Testis (tissue), 3 donors: Measurements from ENCODE around the gene RBM5. TPM values are rescaled to one million over a fixed set of nuclear protein-coding genes. Genes with fewer than 3 reads are reported as not detected.

Source experiments
- DNase-seq: peaks from one replicate; pipeline ENCODE4 v3.0.0-alpha.2; 2019
- H3K27ac ChIP-seq, 2 donors: fragments of 200-600 bp; sonication (generic); one replicate each; pipeline ENCODE4 v1.5.1; 2019
- H3K27me3 ChIP-seq: fragments of 200-600 bp; sonication (generic); one replicate; pipeline ENCODE4 v1.5.1; 2019
- H3K36me3 ChIP-seq: fragments of 200-600 bp; sonication (generic); one replicate; pipeline ENCODE4 v1.5.1; 2017; ENCODE audit warnings: low read depth; ENCODE audit errors: missing control alignments
- H3K4me1 ChIP-seq: fragments of 200-600 bp; sonication (generic); one replicate; pipeline ENCODE4 v1.5.1; 2019
- H3K4me3 ChIP-seq, 2 donors: fragments of 200-600 bp; sonication (generic); one replicate each; pipeline ENCODE4 v1.5.1; 2017 to 2019
- H3K9me3 ChIP-seq: fragments of 200-600 bp; sonication (generic); one replicate; pipeline ENCODE4 v1.5.1; 2017
- POLR2A ChIP-seq: fragments of 450-650 bp; IDR thresholded peaks from one replicate; pipeline ENCODE4 v1.6.1; 2017; ENCODE audit warnings: antibody characterized with exemption, mild to moderate bottlenecking, moderate library complexity
- WGBS, 2 donors: methylation state at CpG; one replicate each; pipeline ENCODE4 v1.1.5; 2018; 5-methylcytosine and 5-hydroxymethylcytosine counted together
- intact Hi-C: fragments of 100-400 bp; cut with DNase I; formaldehyde crosslinking; loops from one replicate; pipeline ENCODE4 v1.15.1; 2023; ENCODE audit warnings: low total_unique reads
- polyA plus RNA-seq: library from polyadenylated mRNA; stranded (reverse); fragments of 350-450 nt; fragmentation: Illumina TruSeq; extraction: RNeasy Lipid Tissue Mini Kit (QIAGEN cat#74804); gene quantifications from one replicate; pipeline ENCODE4 v1.2.3, GENCODE V29; 2014; ENCODE audit warnings: low read depth, low replicate concordance; ENCODE audit not compliant: insufficient read depth
- total RNA-seq, 2 donors: library from RNA; depleted of rRNA; stranded (reverse); fragments of >200 nt; gene quantifications; one replicate each; pipeline ENCODE4 v1.2.3, GENCODE V29; 2016
- TF ChIP-seq, protein P1 (sequence below), 3 experiments: fragments of 450-650 bp in 2 of 3; fragments of 200-600 bp in 1 of 3; sonication (generic) in 1 of 3; IDR thresholded peaks; one replicate each; pipeline ENCODE4 v1.5.1; 2016 to 2019; ENCODE audit warnings: antibody characterized with exemption in 3 of 3, mild to moderate bottlenecking in 2 of 3, moderate library complexity in 1 of 3

RBM5 gene
- total and polyA plus RNA-seq, 3 donors from 2014 or later: 214 to 368 (median 341) TPM

DNA sequence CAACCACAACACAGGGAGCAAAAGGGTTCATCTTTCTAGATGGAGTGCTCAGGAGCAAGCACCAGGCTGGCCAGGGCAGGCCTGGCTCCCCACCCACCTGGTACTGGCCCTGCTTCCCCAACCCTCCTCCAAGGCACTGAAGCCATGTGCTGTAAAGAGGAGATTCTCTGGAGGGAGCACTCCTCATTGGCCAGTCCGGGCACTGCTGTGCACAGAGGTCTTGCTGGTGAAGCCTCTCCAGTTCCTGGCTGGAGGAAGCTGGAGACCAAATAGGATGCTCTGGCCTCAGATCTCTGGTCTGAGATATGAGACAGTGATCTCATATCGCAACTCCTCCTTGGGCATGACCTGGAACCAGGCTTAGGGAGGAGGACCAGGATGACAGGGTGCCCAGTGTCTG is 58.7 kb downstream of the RBM5 start:
- TF ChIP-seq, protein P1, sequence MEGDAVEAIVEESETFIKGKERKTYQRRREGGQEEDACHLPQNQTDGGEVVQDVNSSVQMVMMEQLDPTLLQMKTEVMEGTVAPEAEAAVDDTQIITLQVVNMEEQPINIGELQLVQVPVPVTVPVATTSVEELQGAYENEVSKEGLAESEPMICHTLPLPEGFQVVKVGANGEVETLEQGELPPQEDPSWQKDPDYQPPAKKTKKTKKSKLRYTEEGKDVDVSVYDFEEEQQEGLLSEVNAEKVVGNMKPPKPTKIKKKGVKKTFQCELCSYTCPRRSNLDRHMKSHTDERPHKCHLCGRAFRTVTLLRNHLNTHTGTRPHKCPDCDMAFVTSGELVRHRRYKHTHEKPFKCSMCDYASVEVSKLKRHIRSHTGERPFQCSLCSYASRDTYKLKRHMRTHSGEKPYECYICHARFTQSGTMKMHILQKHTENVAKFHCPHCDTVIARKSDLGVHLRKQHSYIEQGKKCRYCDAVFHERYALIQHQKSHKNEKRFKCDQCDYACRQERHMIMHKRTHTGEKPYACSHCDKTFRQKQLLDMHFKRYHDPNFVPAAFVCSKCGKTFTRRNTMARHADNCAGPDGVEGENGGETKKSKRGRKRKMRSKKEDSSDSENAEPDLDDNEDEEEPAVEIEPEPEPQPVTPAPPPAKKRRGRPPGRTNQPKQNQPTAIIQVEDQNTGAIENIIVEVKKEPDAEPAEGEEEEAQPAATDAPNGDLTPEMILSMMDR (IDR thresholded peaks at IDR 0.05): no peak
- DNase-seq: no peak
- WGBS, 2 donors: 60 to 92% methylated on average over 1 to 2 of the region's 2 CpGs
- Histone ChIP-seq H3K27ac (no peak overlapping the region), H3K27me3 (no peaks in the 10 kb centered on the region), H3K4me1 (no peaks in the 10 kb centered on the region), H3K9me3 (no peaks in the 10 kb centered on the region), H3K4me3 (no peak overlapping the region), H3K36me3 (no peaks in the 10 kb centered on the region)
- intact Hi-C loops: no loop called here

DNA sequence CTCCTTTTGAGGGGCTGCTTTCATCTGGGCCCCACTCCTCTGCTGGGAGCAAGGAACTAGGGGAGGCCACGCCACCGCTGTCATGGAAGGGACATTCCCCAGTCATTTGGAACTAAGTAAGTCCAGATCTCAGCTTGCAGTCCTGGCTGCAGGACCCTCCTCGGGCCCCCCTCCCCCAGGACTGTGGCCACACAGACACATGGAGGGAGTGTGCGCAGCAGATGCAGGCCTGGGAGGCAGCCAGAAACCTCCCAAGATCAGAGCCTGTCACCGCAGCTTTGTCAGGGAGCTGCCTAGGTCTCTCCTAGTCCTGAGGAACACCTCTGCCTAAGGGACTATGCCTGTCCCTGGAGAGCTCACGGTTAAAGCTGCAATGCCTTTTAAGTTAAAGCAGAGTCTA is 59.1 kb downstream of the RBM5 start:
- Histone ChIP-seq H3K9me3 (no peaks in the 10 kb centered on the region), H3K4me1 (no peaks in the 10 kb centered on the region), H3K27me3 (no peaks in the 10 kb centered on the region), H3K4me3 (no peak overlapping the region), H3K27ac (no peak overlapping the region), H3K36me3 (no peaks in the 10 kb centered on the region)
- TF ChIP-seq, protein P1 (IDR thresholded peaks at IDR 0.05): no peak
- TF ChIP-seq POLR2A: no peak
- WGBS, 2 donors: 64 to 92% methylated on average over 5 to 6 of the region's 6 CpGs
- DNase-seq: no peak
- intact Hi-C loops: no loop called here

DNA sequence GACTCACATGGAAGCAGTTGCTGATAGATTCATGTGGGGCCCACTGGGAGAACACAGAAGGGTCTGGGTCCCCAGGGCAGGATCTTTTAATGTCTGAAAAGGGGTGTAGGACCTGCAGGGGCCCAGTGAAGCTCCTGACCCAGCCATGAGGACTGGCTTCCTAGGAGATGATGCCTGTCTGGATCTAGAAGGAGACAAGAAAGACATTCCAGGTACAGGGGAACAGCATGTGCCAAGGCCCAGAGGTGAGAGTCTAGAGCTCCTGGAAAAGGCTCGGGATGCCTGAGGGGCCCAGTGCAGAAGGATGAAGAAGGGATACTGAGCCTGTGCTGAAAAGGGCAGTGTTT is 61.7 kb downstream of the RBM5 start:
- intact Hi-C loops: no loop called here
- no peak for DNase-seq
- Histone ChIP-seq H3K27ac (no peak overlapping the region), H3K9me3 (no peaks in the 10 kb centered on the region), H3K27me3 (no peaks in the 10 kb centered on the region), H3K4me3 (no peak overlapping the region), H3K36me3 (no peaks in the 10 kb centered on the region), H3K4me1 (peaks cover 3% of the 10 kb centered on the region)
- WGBS, 2 donors: 89 to 100% methylated on average over 1 of the region's 1 CpG
- no peak for TF ChIP-seq POLR2A
- TF ChIP-seq, protein P1 (IDR thresholded peaks at IDR 0.05): no peak

DNA sequence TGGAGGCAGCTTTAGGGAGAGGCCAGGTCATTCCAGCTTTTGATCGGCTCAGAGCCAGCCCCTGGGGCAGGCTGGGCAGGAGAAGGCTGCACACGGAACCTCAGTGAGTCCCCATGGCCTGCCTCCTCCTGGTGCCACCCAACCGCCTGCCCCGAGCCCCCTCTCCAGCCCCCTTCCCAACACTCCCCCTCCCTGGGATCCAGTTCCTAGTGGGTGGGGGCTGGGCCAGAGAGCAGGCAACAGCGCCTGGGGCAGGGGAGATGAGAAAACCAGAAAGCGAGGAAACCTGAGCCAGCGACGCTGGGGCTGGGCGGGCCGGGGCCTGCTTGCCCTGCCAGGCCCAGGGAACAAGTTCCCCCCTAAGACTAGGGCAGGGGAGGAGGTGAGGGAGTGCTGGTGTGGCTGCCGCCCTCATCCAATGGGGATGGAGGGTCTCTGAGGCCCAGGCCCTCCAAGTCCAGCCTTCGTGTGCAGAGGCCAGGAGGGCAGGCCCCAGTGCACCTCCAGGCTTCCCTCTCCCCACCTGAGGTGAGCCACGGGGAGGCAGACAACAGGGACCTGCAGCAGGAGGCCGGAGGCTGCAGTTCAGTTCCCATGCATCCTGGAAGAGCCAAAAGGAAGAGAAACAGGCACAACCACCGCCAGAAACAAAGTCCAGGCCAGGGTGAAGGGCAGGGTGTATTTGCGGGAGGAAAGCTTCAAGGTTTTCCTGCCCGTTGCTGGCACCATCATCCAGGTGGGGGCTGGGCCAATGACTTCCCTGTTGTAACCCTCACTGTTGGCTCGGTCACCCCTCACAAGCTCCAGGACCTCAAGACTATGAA is 62.4 kb downstream of the RBM5 start:
- H3K36me3 ChIP-seq: no peaks in the 10 kb centered on the region
- no peak for DNase-seq
- no peaks in the 10 kb centered on the region for H3K27me3 ChIP-seq
- intact Hi-C loops: no loop called here
- peaks cover 3% of the 10 kb centered on the region for H3K4me1 ChIP-seq
- TF ChIP-seq POLR2A: no peak
- TF ChIP-seq, protein P1 (IDR thresholded peaks at IDR 0.05): no peak
- H3K27ac ChIP-seq: no peak overlapping the region
- no peaks in the 10 kb centered on the region for H3K9me3 ChIP-seq
- WGBS, 2 donors: 79 to 84% methylated on average over 13 to 18 of the region's 18 CpGs
- H3K4me3 ChIP-seq: no peak overlapping the region

DNA sequence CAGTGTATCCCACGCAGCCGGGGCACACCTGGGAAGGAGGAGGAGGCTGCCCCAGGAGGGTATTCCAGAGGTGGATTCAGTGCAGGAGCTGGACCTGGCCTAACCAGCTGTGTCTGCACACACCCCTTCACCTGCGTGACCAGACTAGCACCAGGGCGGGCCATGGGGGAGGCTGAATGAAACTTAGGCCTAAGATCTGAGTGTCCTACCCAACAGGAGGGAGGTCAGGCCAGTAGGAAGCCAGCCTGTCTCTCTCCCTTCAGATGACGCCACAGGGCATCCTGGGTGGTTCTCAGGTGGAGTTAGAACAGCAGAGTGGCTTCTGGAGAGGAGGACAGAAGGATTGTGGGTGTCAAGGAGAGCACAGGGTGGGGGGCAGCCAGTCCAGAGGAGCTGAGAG is 63.0 kb downstream of the RBM5 start:
- WGBS, 2 donors: 68 to 83% methylated on average over 1 to 5 of the region's 5 CpGs
- H3K27me3 ChIP-seq: no peaks in the 10 kb centered on the region
- H3K27ac ChIP-seq: no peak overlapping the region
- H3K36me3 ChIP-seq: no peaks in the 10 kb centered on the region
- TF ChIP-seq, protein P1 (IDR thresholded peaks at IDR 0.05): no peak
- TF ChIP-seq POLR2A: no peak
- peaks cover 4% of the 10 kb centered on the region for H3K4me1 ChIP-seq
- DNase-seq: no peak
- H3K9me3 ChIP-seq: no peaks in the 10 kb centered on the region
- no peak overlapping the region for H3K4me3 ChIP-seq
- intact Hi-C loops: no loop called here
